CD4-positive, alpha-beta memory T cell (primary cell): ENCODE measurements around the gene MAP3K19. TPM values are rescaled to one million over a fixed set of nuclear protein-coding genes. Genes with fewer than 3 reads are reported as not detected.
A peak's percentile ranks its signal among the peaks of the same experiment; 100 is the strongest.
"Not testable (repeated sequence)": the region's sequence is repeated elsewhere in the genome, so short reads cannot be mapped to it uniquely, and the experiment has no call there.

Experiments used
- CTCF ChIA-PET: fragments of 350-600 bp; sonication (Branson Sonifier 250); formaldehyde crosslinking; loops from one replicate; lab custom pipeline; 2021; ENCODE audit warnings: inconsistent platforms; ENCODE audit not compliant: partially characterized antibody; lab: Charles Lee
- POLR2A ChIA-PET: fragments of 350-600 bp; sonication (Branson Sonifier 250); formaldehyde crosslinking; loops from one replicate; lab custom pipeline; 2021; ENCODE audit not compliant: partially characterized antibody; lab: Charles Lee
- DNase-seq, 5 donors: peaks; one replicate each; pipeline versions ENCODE4 v3.0.0 to v3.0.0-alpha.2; 2020 to 2022; ENCODE audit warnings: mixed read lengths in 1 of 5
- H3K27ac ChIP-seq: one replicate; pipeline ENCODE4 v1.7.0; 2013; ENCODE audit warnings: low read depth, low read length
- H3K27me3 ChIP-seq: 2 replicates; pipeline ENCODE4 v1.7.0; 2013; ENCODE audit warnings: mild to moderate bottlenecking, low read length, moderate library complexity; ENCODE audit not compliant: insufficient read depth
- H3K36me3 ChIP-seq: 2 replicates; pipeline ENCODE4 v1.7.0; 2013; ENCODE audit warnings: mild to moderate bottlenecking, low read length, moderate library complexity; ENCODE audit not compliant: insufficient read depth
- H3K4me1 ChIP-seq: 2 replicates; pipeline ENCODE4 v1.7.0; 2013; ENCODE audit warnings: mild to moderate bottlenecking, low read length, moderate library complexity; ENCODE audit not compliant: insufficient read depth
- H3K4me3 ChIP-seq, 2 donors: one replicate each; pipeline ENCODE4 v1.7.0; 2013; ENCODE audit warnings: low read length in 2 of 2, mild to moderate bottlenecking in 1 of 2
- H3K9me3 ChIP-seq, 2 donors: one replicate each; pipeline ENCODE4 v1.7.0; 2013; ENCODE audit warnings: low read length in 2 of 2, control low read depth in 1 of 2; ENCODE audit not compliant: control insufficient read depth in 1 of 2
- H3K27ac Mint-ChIP-seq, 7 donors: one replicate each; pipeline ENCODE4 v1.8.0; 2020 to 2021; ENCODE audit warnings: mixed read lengths in 7 of 7, mild to moderate bottlenecking in 6 of 7, inconsistent platforms in 3 of 7, moderate library complexity in 3 of 7
- H3K27me3 Mint-ChIP-seq, 2 donors: one replicate each; pipeline ENCODE4 v1.8.0; 2020 to 2021; ENCODE audit warnings: mixed read lengths in 2 of 2
- H3K36me3 Mint-ChIP-seq, 2 donors: one replicate each; pipeline ENCODE4 v1.8.0; 2020 to 2021; ENCODE audit warnings: mixed read lengths in 2 of 2, inconsistent platforms in 1 of 2, mild to moderate bottlenecking in 1 of 2
- H3K4me1 Mint-ChIP-seq, 4 donors: one replicate each; pipeline ENCODE4 v1.8.0; 2020 to 2021; ENCODE audit warnings: mixed read lengths in 4 of 4, mild to moderate bottlenecking in 1 of 4
- H3K4me3 Mint-ChIP-seq, 8 donors: one replicate each; pipeline ENCODE4 v1.8.0; 2020 to 2021; ENCODE audit warnings: mixed read lengths in 8 of 8, mild to moderate bottlenecking in 7 of 8, moderate library complexity in 6 of 8, inconsistent platforms in 3 of 8
- H3K9me3 Mint-ChIP-seq, 8 donors: one replicate each; pipeline ENCODE4 v1.8.0; 2020 to 2021; ENCODE audit warnings: mixed read lengths in 8 of 8, mild to moderate bottlenecking in 5 of 8, inconsistent platforms in 3 of 8, moderate library complexity in 1 of 8
- intact Hi-C: fragments of 100-400 bp; cut with micrococcal nuclease; formaldehyde crosslinking; loops from one replicate; pipeline ENCODE4 v1.15.1; 2023
- polyA plus RNA-seq, 2 donors: library from polyadenylated mRNA; unstranded; fragments of 300-500 nt; fragmentation: Illumina TruSeq; gene quantifications; one replicate each; pipeline ENCODE4 v1.2.3, GENCODE V29; 2021
- total RNA-seq, 2 experiments: library from RNA; stranded (reverse); gene quantifications; one replicate each; pipeline ENCODE4 v1.2.3, GENCODE V29; 2021

Gene MAP3K19
- total and polyA plus RNA-seq, 4 experiments from 2014 or later = not detected

DNA sequence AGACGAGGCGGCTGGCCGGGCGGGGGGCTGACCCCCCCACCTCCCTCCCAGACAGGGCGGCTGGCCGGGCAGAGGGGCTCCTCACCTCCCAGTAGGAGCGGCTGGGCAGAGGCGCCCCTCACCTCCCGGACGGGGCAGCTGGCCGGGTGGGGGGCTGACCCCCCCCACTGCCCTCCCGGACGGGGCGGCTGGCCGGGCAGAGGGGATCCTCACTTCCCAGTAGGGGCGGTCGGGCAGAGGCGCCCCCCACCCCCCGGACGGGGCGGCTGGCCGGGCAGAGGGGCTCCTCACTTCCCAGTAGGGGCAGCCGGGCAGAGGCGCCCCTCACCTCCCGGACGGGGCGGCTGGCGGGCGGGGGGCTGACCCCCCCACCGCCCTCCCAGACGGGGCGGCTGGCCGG is 14.0 kb downstream of the MAP3K19 start:
- H3K27ac ChIP-seq, H3K36me3 ChIP-seq, H3K4me3 ChIP-seq, H3K4me3 Mint-ChIP-seq, DNase-seq, H3K9me3 Mint-ChIP-seq, H3K27ac Mint-ChIP-seq, POLR2A ChIA-PET, H3K27me3 ChIP-seq, H3K4me1 Mint-ChIP-seq, CTCF ChIA-PET, H3K9me3 ChIP-seq, H3K27me3 Mint-ChIP-seq, H3K4me1 ChIP-seq, H3K36me3 Mint-ChIP-seq, intact Hi-C loops: not testable (repeated sequence)

DNA sequence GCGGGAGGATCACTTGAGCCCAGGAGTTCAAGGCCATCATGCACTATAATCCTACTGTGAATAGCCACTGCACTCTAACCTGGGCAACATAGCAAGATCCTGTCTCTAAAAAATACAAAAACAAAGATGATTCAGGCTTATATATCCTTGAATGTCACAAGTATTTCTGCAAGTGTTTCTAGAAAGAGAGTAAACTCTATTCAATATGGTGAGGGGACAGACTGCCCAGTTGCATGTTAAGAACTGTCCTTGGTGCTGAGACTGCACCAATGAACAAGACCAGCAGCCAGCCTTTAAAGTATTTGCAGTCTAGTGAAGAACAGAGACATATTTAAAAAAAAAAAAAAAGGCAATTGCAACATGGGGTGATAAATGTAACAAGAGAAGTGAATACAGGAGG is 16.4 kb downstream of the MAP3K19 start:
- DNase-seq = no peak
- no peaks in the 10 kb centered on the region for H3K36me3 ChIP-seq
- H3K4me3 ChIP-seq = no peak overlapping the region
- H3K4me1 ChIP-seq = no peaks in the 10 kb centered on the region
- Mint-ChIP-seq H3K27ac (no peak overlapping the region), H3K9me3 (no peaks in the 10 kb centered on the region), H3K36me3 (no peaks in the 10 kb centered on the region), H3K27me3 (peaks cover under 1 to 3% of the 10 kb centered on the region in 2 donors), H3K4me1 (no peaks in the 10 kb centered on the region), H3K4me3 (no peak overlapping the region)
- no peaks in the 10 kb centered on the region for H3K9me3 ChIP-seq
- ChIA-PET POLR2A (no interaction called here), CTCF (no interaction called here)
- no peak overlapping the region for H3K27ac ChIP-seq
- intact Hi-C loops = no loop called here
- no peaks in the 10 kb centered on the region for H3K27me3 ChIP-seq

DNA sequence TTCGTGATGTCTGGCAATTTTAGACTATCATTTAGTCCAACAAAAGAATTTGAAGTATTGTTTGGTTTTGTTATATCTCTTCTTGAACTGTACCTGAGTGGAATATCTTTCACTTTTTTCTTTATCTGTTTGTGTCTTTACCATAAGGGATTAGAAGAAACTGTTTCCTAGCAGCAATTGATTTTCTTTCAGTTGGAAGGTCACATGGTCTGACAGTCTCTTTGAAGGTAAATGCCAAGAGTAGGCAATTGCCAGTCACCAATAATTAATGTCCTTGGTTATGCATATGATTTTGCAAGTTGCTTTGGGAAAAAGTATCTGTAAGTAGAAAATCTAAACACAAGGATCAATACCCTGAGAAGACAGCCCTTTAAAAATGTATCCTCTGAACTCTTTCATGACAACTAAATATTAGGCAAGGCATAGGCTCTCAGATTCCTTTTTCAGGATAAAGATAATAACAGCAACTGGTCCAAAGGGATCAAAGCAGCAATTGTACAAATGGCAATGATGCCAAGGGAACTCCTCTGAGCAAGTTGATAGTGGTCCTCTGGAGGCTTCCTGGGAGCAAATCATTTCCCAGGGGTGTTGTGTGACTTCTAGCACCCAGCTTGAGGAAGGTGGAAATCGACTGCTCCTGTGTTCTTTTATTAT is 17.6 kb downstream of the MAP3K19 start:
- Mint-ChIP-seq H3K4me3 (no peak overlapping the region), H3K9me3 (no peaks in the 10 kb centered on the region), H3K27me3 (peaks cover 3% of the 10 kb centered on the region in 2 donors), H3K27ac (no peak overlapping the region), H3K4me1 (no peaks in the 10 kb centered on the region), H3K36me3 (no peaks in the 10 kb centered on the region)
- no peaks in the 10 kb centered on the region for H3K4me1 ChIP-seq
- no peaks in the 10 kb centered on the region for H3K27me3 ChIP-seq
- POLR2A ChIA-PET = no interaction called here
- H3K27ac ChIP-seq = no peak overlapping the region
- CTCF ChIA-PET = no interaction called here
- no peak overlapping the region for H3K4me3 ChIP-seq
- H3K9me3 ChIP-seq = no peaks in the 10 kb centered on the region
- DNase-seq = no peak
- intact Hi-C loops = no loop called here
- no peaks in the 10 kb centered on the region for H3K36me3 ChIP-seq

DNA sequence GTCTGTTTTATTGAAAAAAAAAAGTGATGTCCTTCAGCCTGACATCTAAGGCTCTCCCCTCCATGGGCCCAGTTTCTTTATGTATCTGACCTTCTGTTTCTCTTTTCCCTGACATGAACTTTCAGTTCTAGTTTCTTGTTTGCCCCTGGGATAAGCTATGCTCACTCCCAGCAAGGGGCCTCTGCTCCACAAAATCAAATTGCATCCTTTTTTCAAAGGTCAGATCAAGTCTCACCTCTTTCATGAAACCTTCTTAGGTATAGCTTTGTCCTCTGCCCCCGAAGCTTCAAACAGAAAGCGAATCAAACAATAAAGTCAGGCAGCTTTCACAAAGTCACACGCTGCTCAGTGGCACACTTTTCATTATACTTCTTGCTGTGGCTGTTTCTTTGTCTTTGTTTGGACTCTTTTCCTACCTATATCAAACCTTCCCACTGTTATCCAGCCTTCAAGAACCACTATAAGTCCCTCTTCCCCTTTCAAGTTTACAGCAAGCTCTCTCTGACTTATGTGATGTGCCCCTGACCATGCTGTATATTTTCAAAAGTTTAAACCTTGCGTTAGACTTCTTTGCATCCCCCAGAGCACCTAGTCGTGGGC is 23.3 kb downstream of the MAP3K19 start:
- Histone ChIP-seq H3K9me3 (no peaks in the 10 kb centered on the region), H3K36me3 (no peaks in the 10 kb centered on the region), H3K4me1 (no peaks in the 10 kb centered on the region), H3K4me3 (no peak overlapping the region), H3K27me3 (no peaks in the 10 kb centered on the region), H3K27ac (no peak overlapping the region)
- DNase-seq = no peak
- ChIA-PET POLR2A (interaction anchor here (1.0 kb wide), 1 partner anchor 59 kb away, joined by 3 read pairs; no protein-coding TSS in a partner anchor), CTCF (no interaction called here)
- Mint-ChIP-seq H3K4me3 (no peak overlapping the region), H3K36me3 (no peaks in the 10 kb centered on the region), H3K27ac (peak overlapping the region in 1 of 7 donors; percentile 10), H3K9me3 (no peaks in the 10 kb centered on the region), H3K27me3 (peaks cover 0 to 3% of the 10 kb centered on the region in 2 donors), H3K4me1 (peaks cover 0 to 2% (median under 1%) of the 10 kb centered on the region in 4 donors)
- intact Hi-C loops = no loop called here

DNA sequence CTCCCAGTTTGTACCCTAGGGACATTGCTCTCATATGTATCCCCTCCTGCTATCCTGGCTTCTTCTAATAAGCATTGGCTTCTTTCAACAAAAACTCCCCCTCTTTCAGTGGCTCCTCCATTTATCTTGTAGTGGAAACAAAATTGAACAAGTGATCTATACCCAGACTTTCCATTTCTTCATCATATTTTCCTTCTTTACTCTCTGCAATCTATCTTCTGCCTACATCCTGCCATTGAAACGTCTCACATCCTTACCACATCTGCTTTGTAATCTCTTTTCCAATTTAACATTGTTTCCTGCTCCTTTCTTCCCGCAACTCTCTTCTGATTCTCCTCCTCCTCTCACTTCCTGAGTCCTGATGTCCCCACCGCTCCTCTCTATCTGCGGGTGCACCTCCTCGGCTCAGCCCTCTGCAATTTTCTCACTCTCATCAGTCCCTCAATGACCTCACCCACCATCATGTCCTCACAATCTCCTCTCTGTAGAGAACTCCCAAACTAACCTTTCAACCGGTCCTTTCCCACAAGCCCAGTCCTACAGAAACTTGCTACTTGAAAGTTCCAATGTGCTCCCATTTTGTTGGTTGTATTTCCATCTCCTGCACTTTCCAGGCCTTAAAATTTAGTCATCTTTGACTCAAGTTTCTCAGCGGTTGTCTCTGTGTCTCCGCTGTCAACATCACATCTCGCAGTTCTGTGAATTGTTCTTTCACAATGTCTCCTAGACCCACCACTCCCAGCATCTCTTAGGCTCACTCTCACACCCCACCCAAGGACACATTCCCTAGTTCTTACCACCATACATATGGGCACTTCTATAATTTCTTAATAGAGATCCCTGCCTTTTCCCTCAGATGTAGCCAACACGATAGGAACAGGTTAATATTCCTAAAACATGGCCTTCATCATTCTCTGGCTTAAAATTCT is 24.0 kb downstream of the MAP3K19 start:
- no peak overlapping the region for H3K27ac Mint-ChIP-seq
- intact Hi-C loops = no loop called here
- no peaks in the 10 kb centered on the region for H3K9me3 ChIP-seq
- peaks cover 0 to 3% of the 10 kb centered on the region in 2 donors for H3K27me3 Mint-ChIP-seq
- H3K9me3 Mint-ChIP-seq = no peaks in the 10 kb centered on the region
- POLR2A ChIA-PET = interaction anchor here (0.6 to 1.0 kb wide), 2 partner anchors 58 to 96 kb away, joined by 3 read pairs; no protein-coding TSS in a partner anchor
- H3K4me3 Mint-ChIP-seq = no peak overlapping the region
- no peak overlapping the region for H3K27ac ChIP-seq
- H3K4me3 ChIP-seq = no peak overlapping the region
- no peaks in the 10 kb centered on the region for H3K4me1 ChIP-seq
- no peaks in the 10 kb centered on the region for H3K36me3 ChIP-seq
- H3K36me3 Mint-ChIP-seq = no peaks in the 10 kb centered on the region
- H3K27me3 ChIP-seq = no peaks in the 10 kb centered on the region
- H3K4me1 Mint-ChIP-seq = peaks cover 0 to 2% (median under 1%) of the 10 kb centered on the region in 4 donors
- DNase-seq = no peak
- CTCF ChIA-PET = no interaction called here

DNA sequence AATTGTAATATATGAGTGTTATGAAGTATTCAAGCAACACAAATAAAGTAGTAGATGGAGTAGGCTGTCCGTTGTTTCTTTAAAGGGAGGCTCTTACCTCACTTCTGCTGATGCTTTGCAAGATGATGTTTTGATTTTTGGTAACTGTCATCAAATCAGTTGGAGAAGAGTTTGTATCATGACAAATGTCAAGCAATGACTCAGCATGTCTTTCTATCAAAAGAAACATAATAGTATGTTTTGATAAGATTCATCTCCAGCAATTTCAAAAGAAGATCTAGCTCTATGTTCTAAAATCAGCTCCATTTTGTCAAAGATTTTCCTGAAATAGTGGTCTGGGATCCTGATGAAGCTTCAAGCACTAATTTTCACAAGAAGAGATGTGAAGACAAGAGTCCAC is 25.6 kb downstream of the MAP3K19 start:
- Histone ChIP-seq H3K36me3 (no peaks in the 10 kb centered on the region), H3K27me3 (no peaks in the 10 kb centered on the region), H3K27ac (no peak overlapping the region), H3K4me1 (no peaks in the 10 kb centered on the region), H3K4me3 (no peak overlapping the region), H3K9me3 (no peaks in the 10 kb centered on the region)
- Mint-ChIP-seq H3K4me3 (no peak overlapping the region), H3K4me1 (peaks cover 0 to 2% (median under 1%) of the 10 kb centered on the region in 4 donors), H3K27me3 (peaks cover 0 to 5% of the 10 kb centered on the region in 2 donors), H3K36me3 (no peaks in the 10 kb centered on the region), H3K27ac (no peak overlapping the region), H3K9me3 (peaks cover 0 to 4% (median 0%) of the 10 kb centered on the region in 8 donors)
- DNase-seq = no peak
- ChIA-PET CTCF (interaction anchor here (1.3 kb wide), 1 partner anchor 17 kb away, joined by 3 read pairs; no protein-coding TSS in a partner anchor), POLR2A (no interaction called here)
- intact Hi-C loops = no loop called here

DNA sequence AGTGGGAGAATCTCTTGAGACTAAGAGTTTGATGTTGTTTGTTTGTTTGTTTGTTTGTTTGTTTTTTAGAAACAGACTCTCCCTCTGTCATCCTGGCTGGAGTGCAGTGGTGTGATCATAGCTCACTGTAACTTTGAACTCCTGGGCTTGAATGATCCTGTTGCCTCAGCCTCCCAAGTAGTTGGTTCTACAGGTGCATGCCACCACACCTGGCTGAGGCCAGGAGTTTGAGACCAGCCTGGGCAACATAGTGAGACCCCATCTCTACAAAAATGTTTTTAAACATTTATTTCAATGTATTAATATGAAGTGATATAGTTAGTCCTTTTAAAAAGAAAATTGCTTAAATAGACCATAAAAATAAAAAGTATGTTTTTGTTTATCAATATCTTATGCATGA is 35.6 kb downstream of the MAP3K19 start:
- DNase-seq = no peak
- Histone ChIP-seq H3K27ac (no peak overlapping the region), H3K27me3 (no peaks in the 10 kb centered on the region), H3K4me3 (no peak overlapping the region), H3K9me3 (no peaks in the 10 kb centered on the region), H3K36me3 (no peaks in the 10 kb centered on the region), H3K4me1 (no peaks in the 10 kb centered on the region)
- no peak overlapping the region for H3K4me3 Mint-ChIP-seq
- ChIA-PET POLR2A (no interaction called here), CTCF (interaction anchor here (2.3 kb wide), 1 partner anchor 10 kb away, joined by 6 read pairs; no protein-coding TSS in a partner anchor)
- H3K27ac Mint-ChIP-seq = no peak overlapping the region
- no peaks in the 10 kb centered on the region for H3K36me3 Mint-ChIP-seq
- H3K9me3 Mint-ChIP-seq = peaks cover 0 to 7% (median 4%) of the 10 kb centered on the region in 8 donors
- intact Hi-C loops = no loop called here
- H3K27me3 Mint-ChIP-seq = peaks cover 5 to 11% of the 10 kb centered on the region in 2 donors
- H3K4me1 Mint-ChIP-seq = peaks cover 0 to 3% (median 0%) of the 10 kb centered on the region in 4 donors
